HepG2 (cell line): ENCODE results near the gene RACGAP1. TPM values are rescaled to one million over a fixed set of nuclear protein-coding genes. Genes with fewer than 3 reads are reported as not detected.

Experiments
- ATF5 ChIP-seq: sonication (generic); formaldehyde crosslinking; IDR thresholded peaks from 2 replicates; pipeline ENCODE4 v1.4.0; 2020; ENCODE audit warnings: mild to moderate bottlenecking, low read depth, missing genetic modification reagents
- BCL6 ChIP-seq: IDR thresholded peaks from 2 replicates; pipeline ENCODE4 v1.6.1; 2016; ENCODE audit warnings: missing genetic modification reagents, missing compliant biosample characterization
- DMAP1 ChIP-seq: IDR thresholded peaks from 2 replicates; pipeline ENCODE4 v1.6.1; 2016
- ELF1 ChIP-seq: sonication (generic); formaldehyde crosslinking; IDR thresholded peaks from 2 replicates; pipeline ENCODE4 v1.4.0; 2020; ENCODE audit warnings: missing genetic modification reagents
- FOXO1 ChIP-seq: sonication (generic); formaldehyde crosslinking; IDR thresholded peaks from 2 replicates; pipeline ENCODE4 v1.4.0; 2020; ENCODE audit warnings: missing genetic modification reagents
- FUBP1 ChIP-seq: sonication (generic); formaldehyde crosslinking; IDR thresholded peaks from 2 replicates; pipeline ENCODE4 v1.5.1; 2020; ENCODE audit warnings: missing genetic modification reagents, mild to moderate bottlenecking, borderline replicate concordance
- HMGXB4 ChIP-seq, 2 experiments: sonication (generic) in 1 of 2; formaldehyde crosslinking in 1 of 2; IDR thresholded peaks; 2 replicates each; pipeline versions ENCODE4 v1.4.0 to v1.6.1; 2018 to 2020; ENCODE audit warnings: missing genetic modification reagents in 2 of 2, borderline replicate concordance in 1 of 2, low read depth in 1 of 2, mild to moderate bottlenecking in 1 of 2, missing biosample characterization in 1 of 2
- JUNB ChIP-seq: sonication (generic); formaldehyde crosslinking; IDR thresholded peaks from 2 replicates; pipeline ENCODE4 v1.8.0; 2022; ENCODE audit warnings: missing genetic modification reagents, mild to moderate bottlenecking, borderline replicate concordance
- KDM6A ChIP-seq: IDR thresholded peaks from 2 replicates; pipeline ENCODE4 v1.6.1; 2016; ENCODE audit warnings: low read depth
- KLF13 ChIP-seq: sonication (generic); formaldehyde crosslinking; IDR thresholded peaks from 2 replicates; pipeline ENCODE4 v1.4.0; 2020; ENCODE audit warnings: mild to moderate bottlenecking, missing genetic modification reagents
- NFATC3 ChIP-seq: sonication (generic); formaldehyde crosslinking; IDR thresholded peaks from 2 replicates; pipeline ENCODE4 v1.5.1; 2020; ENCODE audit warnings: mild to moderate bottlenecking, missing genetic modification reagents
- NFYC ChIP-seq: IDR thresholded peaks from 2 replicates; pipeline ENCODE4 v1.6.1; 2016; ENCODE audit warnings: missing genetic modification reagents, missing compliant biosample characterization
- PHF5A ChIP-seq: IDR thresholded peaks from one replicate; pipeline ENCODE4 v1.6.1; 2018; ENCODE audit warnings: low read depth, missing genetic modification reagents; ENCODE audit not compliant: unreplicated experiment
- RBM39 ChIP-seq: fragments of 200-400 bp; formaldehyde crosslinking; IDR thresholded peaks from one replicate; pipeline ENCODE4 v1.6.1; 2018; ENCODE audit warnings: antibody characterized with exemption, mild to moderate bottlenecking, low read depth, low read length; ENCODE audit not compliant: poor library complexity, severe bottlenecking
- SMARCE1 ChIP-seq: fragments of 450-650 bp; IDR thresholded peaks from 2 replicates; pipeline ENCODE4 v1.6.1; 2017; ENCODE audit warnings: borderline replicate concordance
- SP1 ChIP-seq, 2 experiments: fragments of 450-650 bp in 1 of 2; sonication (generic) in 1 of 2; formaldehyde crosslinking in 1 of 2; IDR thresholded peaks; 2 replicates each; pipeline versions ENCODE4 v1.4.0 to v1.6.1; 2016 to 2020; ENCODE audit warnings: missing genetic modification reagents in 1 of 2
- SP2 ChIP-seq: sonication (generic); formaldehyde crosslinking; IDR thresholded peaks from 2 replicates; pipeline ENCODE4 v1.5.1; 2020; ENCODE audit warnings: mild to moderate bottlenecking, missing genetic modification reagents
- SRF ChIP-seq: IDR thresholded peaks from 2 replicates; pipeline ENCODE4 v1.6.1; 2011; ENCODE audit warnings: mild to moderate bottlenecking, low read depth, low read length, moderate library complexity
- ZBTB8A ChIP-seq: sonication (generic); formaldehyde crosslinking; IDR thresholded peaks from 2 replicates; pipeline ENCODE4 v1.4.0; 2020; ENCODE audit warnings: mild to moderate bottlenecking, low read depth, missing genetic modification reagents, borderline replicate concordance
- ZFP90 ChIP-seq: sonication (generic); formaldehyde crosslinking; IDR thresholded peaks from 2 replicates; pipeline ENCODE4 v1.8.0; 2022; ENCODE audit warnings: missing genetic modification reagents, mild to moderate bottlenecking, inconsistent platforms, borderline replicate concordance
- ZNF24 ChIP-seq: fragments of 450-650 bp; IDR thresholded peaks from 2 replicates; pipeline ENCODE4 v1.6.1; 2017; ENCODE audit warnings: antibody characterized with exemption, mild to moderate bottlenecking
- ZNF670 ChIP-seq: sonication (generic); formaldehyde crosslinking; IDR thresholded peaks from 2 replicates; pipeline ENCODE4 v1.8.0; 2022; ENCODE audit warnings: mild to moderate bottlenecking, missing genetic modification reagents, borderline replicate concordance
- ZNF749 ChIP-seq: sonication (generic); formaldehyde crosslinking; IDR thresholded peaks from 2 replicates; pipeline ENCODE4 v1.8.0; 2022; ENCODE audit warnings: mild to moderate bottlenecking, missing genetic modification reagents, moderate library complexity, borderline replicate concordance
- ZNF777 ChIP-seq: sonication (generic); formaldehyde crosslinking; IDR thresholded peaks from 2 replicates; pipeline ENCODE4 v1.4.0; 2020; ENCODE audit warnings: missing genetic modification reagents
- ZNF788 ChIP-seq: sonication (generic); formaldehyde crosslinking; IDR thresholded peaks from 2 replicates; pipeline ENCODE4 v1.5.0; 2020; ENCODE audit warnings: mild to moderate bottlenecking, missing genetic modification reagents, borderline replicate concordance
- ZNF878 ChIP-seq: sonication (generic); formaldehyde crosslinking; IDR thresholded peaks from 2 replicates; pipeline ENCODE4 v1.8.1; 2023; ENCODE audit warnings: mild to moderate bottlenecking, missing genetic modification reagents, moderate library complexity
- ZZZ3 ChIP-seq: sonication (generic); formaldehyde crosslinking; IDR thresholded peaks from 2 replicates; pipeline ENCODE4 v1.4.0; 2020; ENCODE audit warnings: missing genetic modification reagents, mild to moderate bottlenecking, borderline replicate concordance
- polyA plus RNA-seq, 8 experiments: library from polyadenylated mRNA; depleted of rRNA in 3 of 8; stranded (reverse) in 7 of 8; unstranded in 1 of 8; fragments of >200 nt; fragmentation: Illumina TruSeq in 4 of 8; extraction: Trizol in 4 of 8; gene quantifications; 2 replicates each; pipeline versions ENCODE4 v1.2.1 to v1.2.3, GENCODE V29; 2011 to 2016; ENCODE audit warnings: low read depth in 4 of 8, missing spikeins in 1 of 8, mixed read lengths in 1 of 8; ENCODE audit not compliant: insufficient read depth in 1 of 8
- total RNA-seq, 5 experiments: library from RNA; depleted of rRNA; stranded (reverse); fragments of >200 nt; fragmentation: Illumina TruSeq; extraction: Trizol; gene quantifications; 2 replicates each; pipeline ENCODE4 v1.2.3, GENCODE V29; 2016; ENCODE audit warnings: low read depth in 1 of 5

Gene RACGAP1
- total and polyA plus RNA-seq, 2 of the 13 experiments (the other 11 are each of a cell fraction or from before 2014, with no cell fraction given): 16.7 to 57.9 TPM

- TF ChIP-seq FUBP1 (no peak), KDM6A (CRISPR knock-in tag) (no peak), ZFP90 (peak; percentile 46; the same call in 1 of the 2 replicates), ATF5 (CRISPR knock-in tag) (no peak), BCL6 (CRISPR knock-in tag) (no peak), SMARCE1 (no peak), ZZZ3 (no peak), PHF5A (CRISPR knock-in tag) (no peak), ZNF788 (CRISPR knock-in tag) (peak; percentile 94; the same call in 1 of the 2 replicates), KLF13 (CRISPR knock-in tag) (no peak), NFATC3 (CRISPR knock-in tag) (no peak), RBM39 (peak; percentile 38), SP1 (IDR thresholded peaks at IDR 0.05) (no peak), SP1 (CRISPR knock-in tag; IDR thresholded peaks at IDR 0.05) (peak; percentile 47), DMAP1 (CRISPR knock-in tag) (peak; percentile 96), NFYC (CRISPR knock-in tag) (peak; percentile 92), HMGXB4 (CRISPR knock-in tag; IDR thresholded peaks at IDR 0.05; ENCODE audit: borderline replicate concordance in 1 of 2, low read depth in 1 of 2) (peak in 1 of 2 experiments; percentile 50; a peak in 2 of 4 replicates), ELF1 (peak; percentile 97), SRF (no peak), JUNB (CRISPR knock-in tag) (no peak), ZNF749 (CRISPR knock-in tag) (no peak), FOXO1 (CRISPR knock-in tag) (no peak), ZNF24 (no peak), ZBTB8A (no peak), ZNF670 (no peak), SP2 (peak; percentile 39; the same call in 1 of the 2 replicates), ZNF878 (CRISPR knock-in tag) (peak; percentile 98), ZNF777 (CRISPR knock-in tag) (no peak; the same call in 1 of the 2 replicates)
Observed at GRCh38 chr12:50025187-50026059, at the start of gene RACGAP1 (continued).
